IMR-90 (cell line): ENCODE measurements around the gene CADM3. TPM values are rescaled to one million over a fixed set of nuclear protein-coding genes. Genes with fewer than 3 reads are reported as not detected.

Experiments
- ATAC-seq: fragments of 200-7000 bp; cut with Tn5 transposase; 2 replicates; pipeline ENCODE4 v1.9.1; 2020; ENCODE audit warnings: low read depth, mild to moderate bottlenecking, moderate library complexity
- BruUV-seq: library from RNA; stranded (reverse); fragments of 400-500 nt; replicated peaks from 2 replicates; lab custom pipeline; 2021; lab: Mats Ljungman, UMichigan
- CTCF ChIA-PET: fragments of 300-600 bp; formaldehyde crosslinking; extraction: SDS; loops from one replicate; lab custom pipeline; 2021; ENCODE audit warnings: antibody characterized with exemption; lab: Yijun Ruan, JAX
- POLR2A ChIA-PET: fragments of 300-600 bp; sonication (Branson Sonifier 250); formaldehyde crosslinking; loops from one replicate; lab custom pipeline; 2022; ENCODE audit warnings: antibody characterized with exemption; ENCODE audit not compliant: unreplicated experiment; lab: Charles Lee
- DNase-seq: peaks from one replicate; pipeline ENCODE4 v3.0.0; 2013
- H2AFZ ChIP-seq: replicated peaks from 2 replicates; pipeline ENCODE3; 2013; ENCODE audit warnings: low read length, mild to moderate bottlenecking; ENCODE audit not compliant: poor library complexity
- H2AK5ac ChIP-seq: 2 replicates; pipeline ENCODE4 v1.6.1; 2013; ENCODE audit warnings: low read depth, low read length, inconsistent platforms
- H2AK9ac ChIP-seq: replicated peaks from 2 replicates; pipeline ENCODE3; 2013; ENCODE audit warnings: mild to moderate bottlenecking, low read depth, low read length, moderate library complexity; ENCODE audit not compliant: poor library complexity
- H2BK120ac ChIP-seq: 2 replicates; pipeline ENCODE4 v1.6.1; 2013; ENCODE audit warnings: low read depth, low read length, inconsistent platforms
- H2BK15ac ChIP-seq: 3 replicates; pipeline ENCODE4 v1.6.1; 2013; ENCODE audit warnings: low read depth, low read length, inconsistent platforms
- H2BK20ac ChIP-seq: 2 replicates; pipeline ENCODE4 v1.6.1; 2013; ENCODE audit warnings: low read depth, mild to moderate bottlenecking, inconsistent platforms, low read length, moderate library complexity
- H2BK5ac ChIP-seq: 2 replicates; pipeline ENCODE4 v1.6.1; 2013; ENCODE audit warnings: mild to moderate bottlenecking, low read depth, low read length, inconsistent platforms; ENCODE audit not compliant: poor library complexity, severe bottlenecking
- H3K14ac ChIP-seq: replicated peaks from 2 replicates; pipeline ENCODE4 v1.6.1; 2013; ENCODE audit warnings: low read depth, low read length, inconsistent platforms
- H3K18ac ChIP-seq: 2 replicates; pipeline ENCODE4 v1.6.1; 2013; ENCODE audit warnings: low read depth, low read length, control low read depth
- H3K23ac ChIP-seq: 2 replicates; pipeline ENCODE4 v1.6.1; 2013; ENCODE audit warnings: low read depth, low read length, inconsistent platforms
- H3K27ac ChIP-seq: 2 replicates; pipeline ENCODE4 v1.5.1; 2013; ENCODE audit warnings: mild to moderate bottlenecking, control low read depth, low read length; ENCODE audit not compliant: insufficient read depth
- H3K27me3 ChIP-seq: 2 replicates; pipeline ENCODE4 v1.6.1; 2013; ENCODE audit warnings: low read length; ENCODE audit not compliant: control insufficient read depth, insufficient read depth
- H3K36me3 ChIP-seq: 2 replicates; pipeline ENCODE4 v1.6.1; 2013; ENCODE audit warnings: low read length, mixed read lengths; ENCODE audit not compliant: control insufficient read depth, insufficient read depth
- H3K4ac ChIP-seq: 2 replicates; pipeline ENCODE4 v1.6.1; 2013; ENCODE audit warnings: low read depth, low read length, inconsistent platforms
- H3K4me1 ChIP-seq: 2 replicates; pipeline ENCODE4 v1.6.1; 2013; ENCODE audit warnings: low read length, mixed read lengths; ENCODE audit not compliant: control insufficient read depth, insufficient read depth
- H3K4me2 ChIP-seq: 2 replicates; pipeline ENCODE4 v1.6.1; 2013; ENCODE audit warnings: low read depth, mild to moderate bottlenecking, control low read depth, low read length, moderate library complexity
- H3K4me3 ChIP-seq: 2 replicates; pipeline ENCODE4 v1.5.1; 2013; ENCODE audit warnings: low read depth, mild to moderate bottlenecking, control low read depth, low read length, moderate library complexity; ENCODE audit not compliant: insufficient read depth
- H3K56ac ChIP-seq: 2 replicates; pipeline ENCODE4 v1.6.1; 2013; ENCODE audit warnings: low read length, inconsistent platforms; ENCODE audit not compliant: insufficient read depth; ENCODE audit errors: extremely low read depth
- H3K79me1 ChIP-seq, 2 experiments: 2 replicates each; pipeline ENCODE4 v1.6.1; 2013; ENCODE audit warnings: low read length in 2 of 2, inconsistent platforms in 1 of 2, low read depth in 1 of 2
- H3K9ac ChIP-seq: 2 replicates; pipeline ENCODE4 v1.6.1; 2013; ENCODE audit warnings: low read depth, low read length, control low read depth
- H3K9me1 ChIP-seq: 2 replicates; pipeline ENCODE4 v1.6.1; 2013; ENCODE audit warnings: low read length, inconsistent platforms; ENCODE audit not compliant: insufficient read depth
- H3K9me3 ChIP-seq: 2 replicates; pipeline ENCODE4 v1.6.1; 2013; ENCODE audit warnings: low read length; ENCODE audit not compliant: control insufficient read depth, insufficient read depth
- H4K20me1 ChIP-seq: 2 replicates; pipeline ENCODE4 v1.6.1; 2013; ENCODE audit warnings: low read length, inconsistent platforms; ENCODE audit not compliant: insufficient read depth
- H4K5ac ChIP-seq: 2 replicates; pipeline ENCODE4 v1.6.1; 2013; ENCODE audit warnings: mild to moderate bottlenecking, low read depth, low read length, control low read depth
- H4K8ac ChIP-seq, 2 experiments: 2 replicates each; pipeline ENCODE4 v1.6.1; 2013; ENCODE audit warnings: low read depth in 2 of 2, low read length in 2 of 2, control low read depth in 1 of 2, inconsistent platforms in 1 of 2
- H4K91ac ChIP-seq: 2 replicates; pipeline ENCODE4 v1.6.1; 2013; ENCODE audit warnings: low read depth, low read length, inconsistent platforms; ENCODE audit not compliant: insufficient read depth
- CEBPB ChIP-seq: IDR thresholded peaks from 2 replicates; pipeline ENCODE4 v1.6.1; 2012; ENCODE audit warnings: low read depth, low read length, improper control_type of control experiment
- CHD1 ChIP-seq: IDR thresholded peaks from 2 replicates; pipeline ENCODE4 v1.6.1; 2012; ENCODE audit warnings: low read depth, low read length, improper control_type of control experiment
- FOS ChIP-seq: fragments of 150-350 bp; IDR thresholded peaks from 2 replicates; pipeline ENCODE4 v1.6.1; 2016; ENCODE audit warnings: low read depth, low read length
- MAFK ChIP-seq: IDR thresholded peaks from 2 replicates; pipeline ENCODE4 v1.6.1; 2012; ENCODE audit warnings: low read depth, low read length, improper control_type of control experiment
- MAZ ChIP-seq: IDR thresholded peaks from 2 replicates; pipeline ENCODE4 v1.6.1; 2012; ENCODE audit warnings: low read depth, mild to moderate bottlenecking, low read length, improper control_type of control experiment, moderate library complexity, borderline replicate concordance
- MXI1 ChIP-seq: IDR thresholded peaks from 2 replicates; pipeline ENCODE4 v1.6.1; 2012; ENCODE audit warnings: low read depth, mild to moderate bottlenecking, low read length, moderate library complexity, borderline replicate concordance
- RAD21 ChIP-seq: IDR thresholded peaks from 2 replicates; pipeline ENCODE4 v1.6.1; 2012; ENCODE audit warnings: low read length, improper control_type of control experiment
- SMC3 ChIP-seq: fragments of 150-350 bp; IDR thresholded peaks from 2 replicates; pipeline ENCODE4 v1.6.1; 2016; ENCODE audit warnings: low read depth, mild to moderate bottlenecking, antibody characterized with exemption, low read length, moderate library complexity
- WGBS, 2 experiments: methylation state at CpG; one replicate each; pipeline versions ENCODE4 v1.1.5 to v1.1.7; 2013; ENCODE audit warnings: missing lambda C conversion rate in 2 of 2; ENCODE audit not compliant: insufficient read length in 1 of 2; ENCODE audit errors: extremely low coverage in 2 of 2; 5-methylcytosine and 5-hydroxymethylcytosine counted together
- dilution Hi-C: fragments of 300-500 bp; cut with HindIII; formaldehyde crosslinking; loops from one replicate; pipeline ENCODE4 v1.14.3; 2018; ENCODE audit warnings: low sequenced_read_pairs; ENCODE audit not compliant: unreplicated experiment
- in situ Hi-C: fragments of 300-500 bp; cut with MboI; formaldehyde crosslinking; loops from 3 replicates; pipeline ENCODE4 v1.14.3; 2019; ENCODE audit warnings: low sequenced_read_pairs, inconsistent platforms, mixed read lengths
- intact Hi-C: fragments of 100-400 bp; cut with micrococcal nuclease; formaldehyde crosslinking; loops from 2 replicates; pipeline ENCODE4 v1.10.0; 2022
- polyA plus RNA-seq, 3 experiments: library from polyadenylated mRNA; depleted of rRNA; stranded (reverse); fragments of >200 nt; gene quantifications; 2 replicates each; pipeline ENCODE4 v1.2.3, GENCODE V29; 2012; ENCODE audit warnings: low replicate concordance in 1 of 3
- total RNA-seq: library from RNA; depleted of rRNA; stranded (reverse); fragments of >200 nt; gene quantifications from 2 replicates; pipeline ENCODE4 v1.2.3, GENCODE V29; 2012
- TF ChIP-seq, protein P1 (sequence below): conservative IDR thresholded peaks from 2 replicates; pipeline ENCODE4 v1.5.1; 2012; ENCODE audit warnings: mild to moderate bottlenecking, low read depth, low read length, improper control_type of control experiment

CADM3 gene
- total and polyA plus RNA-seq, 2 of the 4 experiments (the other 2 are of a cell fraction): not detected

DNA sequence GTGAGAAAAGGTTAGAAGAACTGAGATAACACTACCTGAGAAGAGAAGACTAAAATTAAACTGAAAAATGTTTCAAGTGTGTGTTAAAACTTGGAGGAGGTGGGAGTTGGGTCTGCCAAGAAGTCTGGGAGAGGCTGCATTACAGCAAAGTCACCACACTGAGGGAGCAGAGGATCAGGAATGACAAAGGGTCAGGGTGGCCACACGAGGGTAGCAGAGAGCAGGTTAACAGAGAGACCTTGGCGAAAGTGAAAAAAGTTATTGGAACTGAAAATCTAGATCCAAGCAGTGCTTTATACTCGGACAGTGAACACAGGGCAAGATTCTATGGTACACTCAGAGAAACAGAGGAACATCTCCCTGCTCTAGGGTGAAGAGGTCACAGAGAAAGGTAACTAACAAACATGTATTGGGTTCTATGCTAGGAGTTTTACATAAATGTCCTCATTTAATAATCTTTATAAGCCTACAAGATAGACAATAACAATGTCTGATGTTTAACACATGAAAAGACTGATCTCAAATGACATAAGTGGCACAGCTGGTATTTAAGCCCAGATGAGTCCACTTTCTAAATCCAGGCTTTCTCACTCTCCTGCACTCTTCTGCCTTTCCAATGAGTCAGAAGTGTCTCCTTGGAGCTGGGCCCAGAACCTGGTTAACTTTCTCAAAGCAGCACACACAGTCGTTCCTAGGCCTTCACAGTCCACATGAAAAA lies 10.3 kb upstream of the CADM3 start:
- Histone ChIP-seq H4K8ac (no peak overlapping the region), H3K4ac (no peak overlapping the region), H4K91ac (no peak overlapping the region), H4K20me1 (no peaks in the 10 kb centered on the region), H3K23ac (no peak overlapping the region), H3K56ac (no peak overlapping the region), H3K27ac (no peak overlapping the region), H3K36me3 (no peaks in the 10 kb centered on the region), H3K9me1 (no peaks in the 10 kb centered on the region), H2BK15ac (no peak overlapping the region), H2AK5ac (no peak overlapping the region), H3K4me3 (no peak overlapping the region), H2BK120ac (no peak overlapping the region), H3K9me3 (no peaks in the 10 kb centered on the region), H2BK20ac (no peak overlapping the region), H3K4me1 (peaks cover 2% of the 10 kb centered on the region; the same call in 1 of the 2 replicates), H3K14ac (no peak overlapping the region), H3K9ac (no peak overlapping the region), H3K79me1 (no peaks in the 10 kb centered on the region), H4K5ac (no peak overlapping the region), H3K4me2 (peak overlapping the region; percentile 54; the same call in 1 of the 2 replicates), H2AFZ (no peak overlapping the region), H3K18ac (no peak overlapping the region), H2AK9ac (no peak overlapping the region), H3K27me3 (no peaks in the 10 kb centered on the region), H2BK5ac (no peak overlapping the region)
- intact Hi-C loops (loop anchor here (1.0 to 2.0 kb wide), 6 partner anchors 37 to 846 kb away; partner anchors contain the start of gene DUSP23), dilution Hi-C loops (no loop called here), in situ Hi-C loops (loop anchor here (5.0 kb wide), 1 partner anchor 36 kb away; no protein-coding TSS in a partner anchor)
- BruUV-seq: no TSS peak
- DNase-seq (peak; percentile 86), ATAC-seq (peak; percentile 100)
- no CpG with 5 or more reads among the region's 4 CpGs for WGBS, 2 experiments
- ChIA-PET POLR2A (no interaction called here), CTCF (interaction anchor here (0.7 to 1.7 kb wide), 10 partner anchors 9 to 731 kb away, joined by 3 to 10 read pairs (median 3); no protein-coding TSS in a partner anchor)
- TF ChIP-seq MAZ: 0 out of 2 replicates have a peak, but pooled peaks have one; percentile 18
- no peak for TF ChIP-seq MXI1
- peak; percentile 95 for TF ChIP-seq RAD21
- peak; percentile 49; the same call in 1 of the 2 replicates for TF ChIP-seq FOS
- no peak for TF ChIP-seq MAFK
- TF ChIP-seq CEBPB: no peak
- no peak for TF ChIP-seq CHD1
- TF ChIP-seq, protein P1, sequence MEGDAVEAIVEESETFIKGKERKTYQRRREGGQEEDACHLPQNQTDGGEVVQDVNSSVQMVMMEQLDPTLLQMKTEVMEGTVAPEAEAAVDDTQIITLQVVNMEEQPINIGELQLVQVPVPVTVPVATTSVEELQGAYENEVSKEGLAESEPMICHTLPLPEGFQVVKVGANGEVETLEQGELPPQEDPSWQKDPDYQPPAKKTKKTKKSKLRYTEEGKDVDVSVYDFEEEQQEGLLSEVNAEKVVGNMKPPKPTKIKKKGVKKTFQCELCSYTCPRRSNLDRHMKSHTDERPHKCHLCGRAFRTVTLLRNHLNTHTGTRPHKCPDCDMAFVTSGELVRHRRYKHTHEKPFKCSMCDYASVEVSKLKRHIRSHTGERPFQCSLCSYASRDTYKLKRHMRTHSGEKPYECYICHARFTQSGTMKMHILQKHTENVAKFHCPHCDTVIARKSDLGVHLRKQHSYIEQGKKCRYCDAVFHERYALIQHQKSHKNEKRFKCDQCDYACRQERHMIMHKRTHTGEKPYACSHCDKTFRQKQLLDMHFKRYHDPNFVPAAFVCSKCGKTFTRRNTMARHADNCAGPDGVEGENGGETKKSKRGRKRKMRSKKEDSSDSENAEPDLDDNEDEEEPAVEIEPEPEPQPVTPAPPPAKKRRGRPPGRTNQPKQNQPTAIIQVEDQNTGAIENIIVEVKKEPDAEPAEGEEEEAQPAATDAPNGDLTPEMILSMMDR: peak; percentile 100
- peak; percentile 93 for TF ChIP-seq SMC3
